Measurements from ENCODE around the gene GJB6. TPM values are rescaled to one million over a fixed set of nuclear protein-coding genes. Genes with fewer than 3 reads are reported as not detected.

GJB6 gene
- total and polyA plus RNA-seq, 2 donors from 2014 or later: not detected

GRCh38 chr13:20264271-20265018 lies 32.3 kb upstream of the GJB6 start:
- Histone ChIP-seq H3K4me3 (ENCODE audit: low read length in 3 of 3) (no peak overlapping the region), H3K27ac (ENCODE audit: low read depth in 2 of 2, low read length in 2 of 2) (no peak overlapping the region), H3K9ac (ENCODE audit: low read length in 3 of 3) (no peak overlapping the region), H3K27me3 (ENCODE audit: control insufficient read depth, insufficient read depth, low read length) (no peaks in the 10 kb centered on the region), H3K4me1 (ENCODE audit: control insufficient read depth in 2 of 3, insufficient read depth in 2 of 3, low read depth in 1 of 3, low read length in 3 of 3) (no peaks in the 10 kb centered on the region), H3K36me3 (ENCODE audit: control insufficient read depth in 2 of 3, insufficient read depth in 3 of 3, low read length in 3 of 3) (no peaks in the 10 kb centered on the region), H3K9me3 (ENCODE audit: control insufficient read depth in 2 of 3, insufficient read depth in 1 of 3, low read length in 3 of 3) (no peaks in the 10 kb centered on the region)
- no peak for TF ChIP-seq CTCF (IDR thresholded peaks at IDR 0.05; ENCODE audit: borderline replicate concordance, extremely low read depth, insufficient read depth)
- intact Hi-C loops (cut with DNase I): no loop called here
- FAIRE-seq (no peak), DNase-seq (no peak)

GRCh38 chr13:20263393-20264044 lies 31.4 kb upstream of the GJB6 start:
- no peak overlapping the region for H3K4me3 ChIP-seq (ENCODE audit: low read length in 3 of 3)
- H3K27ac ChIP-seq (ENCODE audit: low read depth in 2 of 2, low read length in 2 of 2): no peak overlapping the region
- no peak overlapping the region for H3K9ac ChIP-seq (ENCODE audit: low read length in 3 of 3)
- DNase-seq (no peak), FAIRE-seq (no peak)
- intact Hi-C loops (cut with DNase I): no loop called here
- no peaks in the 10 kb centered on the region for H3K27me3 ChIP-seq (ENCODE audit: control insufficient read depth, insufficient read depth, low read length)
- H3K9me3 ChIP-seq (ENCODE audit: control insufficient read depth in 2 of 3, insufficient read depth in 1 of 3, low read length in 3 of 3): no peaks in the 10 kb centered on the region
- no peaks in the 10 kb centered on the region for H3K36me3 ChIP-seq (ENCODE audit: control insufficient read depth in 2 of 3, insufficient read depth in 3 of 3, low read length in 3 of 3)
- H3K4me1 ChIP-seq (ENCODE audit: control insufficient read depth in 2 of 3, insufficient read depth in 2 of 3, low read depth in 1 of 3, low read length in 3 of 3): no peaks in the 10 kb centered on the region
- TF ChIP-seq CTCF (IDR thresholded peaks at IDR 0.05; ENCODE audit: borderline replicate concordance, extremely low read depth, insufficient read depth): no peak

- Histone ChIP-seq H3K9ac (ENCODE audit: low read length in 3 of 3) (no peak overlapping the region), H3K27ac (ENCODE audit: low read depth in 2 of 2, low read length in 2 of 2) (peak overlapping the region in 1 of 2 donors; percentile 23)
- intact Hi-C loops (cut with DNase I): no loop called here
Measured at GRCh38 chr13:20258963-20259288, 26.8 kb upstream of the GJB6 start.

More at GRCh38 chr13:20258963-20259288, 26.8 kb upstream of the GJB6 start:
- no peaks in the 10 kb centered on the region for H3K36me3 ChIP-seq (ENCODE audit: control insufficient read depth in 2 of 3, insufficient read depth in 3 of 3, low read length in 3 of 3)
- DNase-seq (peak in 4 of 5 donors; percentile 33 to 71 (median 52)), FAIRE-seq (no peak)
- H3K4me1 ChIP-seq (ENCODE audit: control insufficient read depth in 2 of 3, insufficient read depth in 2 of 3, low read depth in 1 of 3, low read length in 3 of 3): no peaks in the 10 kb centered on the region
- no peak for TF ChIP-seq CTCF (IDR thresholded peaks at IDR 0.05; ENCODE audit: borderline replicate concordance, extremely low read depth, insufficient read depth)
- peak overlapping the region in 2 of 3 donors; percentile 46 to 52 for H3K4me3 ChIP-seq (ENCODE audit: low read length in 3 of 3)
- H3K27me3 ChIP-seq (ENCODE audit: control insufficient read depth, insufficient read depth, low read length): no peaks in the 10 kb centered on the region
- no peaks in the 10 kb centered on the region for H3K9me3 ChIP-seq (ENCODE audit: control insufficient read depth in 2 of 3, insufficient read depth in 1 of 3, low read length in 3 of 3)

All from kidney (tissue), 14 donors.